H4 (cell line): ENCODE measurements around the gene SSH3. TPM values are rescaled to one million over a fixed set of nuclear protein-coding genes. Genes with fewer than 3 reads are reported as not detected.

Experiments
- total RNA-seq: library from RNA; depleted of rRNA; stranded (reverse); fragments of >200 nt; shearing (Covaris generic); gene quantifications from 2 replicates; pipeline ENCODE4 v1.2.3, GENCODE V29; 2014; rRNA removed

SSH3 gene
- total RNA-seq, 1 experiment from 2014 or later: 6.5 TPM

Other genes with a start within 250 kb of the SSH3 start
- gene RHOD, start 246.7 kb upstream of the SSH3 start, total RNA-seq: not detected in 2 replicates
- 12.7 and 16.2 TPM in 2 replicates for gene KDM2A, start 184.3 kb upstream of the SSH3 start, total RNA-seq
- gene GRK2, start 37.1 kb upstream of the SSH3 start, total RNA-seq: 15.2 and 16.3 TPM in 2 replicates
- gene ANKRD13D, start 14.2 kb upstream of the SSH3 start, total RNA-seq: 5.6 and 6.1 TPM in 2 replicates
- gene POLD4, start 50.0 kb downstream of the SSH3 start, total RNA-seq: 71.6 and 77.4 TPM in 2 replicates
- 7.0 and 8.3 TPM in 2 replicates for gene CLCF1, start 70.1 kb downstream of the SSH3 start, total RNA-seq
- 7.3 and 8.3 TPM in 2 replicates for gene RAD9A, start 88.5 kb downstream of the SSH3 start, total RNA-seq
- gene PPP1CA, start 98.3 kb downstream of the SSH3 start, total RNA-seq: 212 and 231 TPM in 2 replicates
- not detected in 2 replicates for gene TBC1D10C, start 100.6 kb downstream of the SSH3 start, total RNA-seq
- gene CARNS1, start 112.1 kb downstream of the SSH3 start, total RNA-seq: not detected in 2 replicates
- 38.1 and 51.3 TPM in 2 replicates for gene RPS6KB2, start 125.0 kb downstream of the SSH3 start, total RNA-seq
- 0.41 and 4.0 TPM in 2 replicates for gene PTPRCAP, start 134.2 kb downstream of the SSH3 start, total RNA-seq
- 96.0 and 111 TPM in 2 replicates for gene CORO1B, start 139.9 kb downstream of the SSH3 start, total RNA-seq
- gene GPR152, start 149.2 kb downstream of the SSH3 start, total RNA-seq: not detected in 2 replicates
- gene CABP4, start 151.8 kb downstream of the SSH3 start, total RNA-seq: 0.39 TPM in 1 of 2 replicates, not detected in the other
- gene TMEM134, start 165.7 kb downstream of the SSH3 start, total RNA-seq: 17.3 and 38.6 TPM in 2 replicates
- 69.9 and 83.0 TPM in 2 replicates for gene AIP, start 179.5 kb downstream of the SSH3 start, total RNA-seq
- gene PITPNM1, start 201.8 kb downstream of the SSH3 start, total RNA-seq: 13.7 and 16.6 TPM in 2 replicates
- 28.3 and 32.3 TPM in 2 replicates for gene CDK2AP2, start 204.6 kb downstream of the SSH3 start, total RNA-seq
- not detected in 2 replicates for gene CABP2, start 219.9 kb downstream of the SSH3 start, total RNA-seq